Measurements from ENCODE around the gene HMGXB3.

GRCh38 chr5:150063638-150064037, 63.1 kb downstream of the HMGXB3 start:
- TF ChIP-seq CTCF (IDR thresholded peaks at IDR 0.05; ENCODE audit: low read depth, low read length) = no peak
- no peak for TF ChIP-seq EZH2phosphoT487 (IDR thresholded peaks at IDR 0.05; ENCODE audit: low read depth)
